NCI-H187 treated with DMSO at 0.1 percent for 48 hours (cell line): ENCODE data around the gene PLSCR4.

Source experiments
- DNase-seq: peaks from one replicate; lab custom pipeline; 2025; lab: John Stamatoyannopoulos, UW

Gene PLSCR4

DNA sequence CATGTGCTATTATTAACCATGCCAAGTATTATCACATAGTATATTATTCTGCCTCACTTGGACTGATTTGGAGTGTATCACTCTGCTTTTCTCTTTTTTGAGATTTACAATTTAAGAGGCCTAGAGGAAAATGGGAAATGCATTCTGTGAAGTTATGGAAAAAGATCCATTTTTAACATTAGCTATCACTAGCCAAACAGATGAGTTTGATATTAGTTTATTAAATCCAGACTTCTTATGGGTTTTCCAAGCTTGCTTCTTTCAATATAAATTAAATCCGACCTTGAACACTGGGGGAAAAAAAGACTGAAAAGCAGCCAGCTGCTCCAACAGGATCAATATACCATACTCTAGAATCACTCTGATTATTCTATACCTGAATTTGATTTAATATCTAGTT lies 59.9 kb downstream of the PLSCR4 start:
- no peak for DNase-seq

DNA sequence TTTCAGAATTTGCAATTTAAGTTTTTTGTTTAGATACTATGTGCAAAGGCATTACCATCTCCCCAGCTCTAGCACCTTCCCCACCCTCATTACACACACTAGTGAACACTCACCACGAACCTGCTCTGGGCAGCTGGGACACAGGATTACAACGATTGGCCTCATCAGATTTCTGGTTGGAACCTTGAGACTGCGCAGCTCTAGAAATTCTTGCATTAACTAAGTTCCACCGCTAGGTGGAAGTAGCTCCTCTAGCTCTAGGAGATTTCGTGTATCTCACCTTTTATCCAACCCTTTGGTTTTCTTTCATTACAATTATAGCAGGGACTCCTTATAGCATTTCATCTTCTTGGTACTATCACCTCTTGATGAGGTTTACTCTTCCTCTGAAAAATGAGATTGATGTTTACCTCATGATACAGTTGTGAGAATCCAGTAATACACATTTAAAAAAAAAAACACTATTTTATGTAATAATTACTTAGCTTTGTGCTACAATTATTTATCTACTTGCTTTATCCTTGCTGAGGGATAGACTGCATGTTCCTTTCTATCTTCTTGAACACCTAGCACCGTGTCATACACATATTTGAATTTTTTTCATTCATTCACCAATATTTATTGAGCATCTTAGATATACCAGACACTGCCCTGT lies 61.3 kb downstream of the PLSCR4 start:
- DNase-seq = no peak

DNA sequence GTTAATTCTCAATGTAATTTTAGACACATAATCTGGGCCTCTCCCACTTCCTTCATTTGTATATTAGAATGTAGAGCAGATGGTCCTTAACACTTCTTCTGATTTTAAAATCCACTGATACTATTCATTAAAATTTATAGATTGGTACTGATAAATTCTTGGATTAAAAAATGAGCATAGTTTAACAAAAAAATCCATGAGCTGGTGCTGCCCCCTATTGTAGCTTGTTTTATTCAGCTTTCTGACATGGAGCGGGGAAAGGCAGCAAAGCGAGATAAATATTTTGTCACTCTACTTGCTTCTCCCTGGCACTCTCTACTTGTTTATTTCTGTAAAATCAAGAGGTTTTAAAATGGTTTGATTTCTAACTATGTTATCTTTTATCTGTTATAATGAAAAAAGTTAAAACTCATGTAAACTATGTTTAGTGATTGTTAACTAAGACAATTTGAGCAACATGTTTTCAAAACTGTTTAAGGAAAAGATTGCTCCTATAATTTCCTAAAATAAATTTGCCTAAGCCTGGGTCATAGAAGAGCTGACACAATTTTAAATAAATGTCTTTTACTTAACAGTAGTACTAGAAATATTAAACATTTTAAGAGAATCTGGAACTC lies 63.5 kb downstream of the PLSCR4 start:
- DNase-seq = no peak

- no peak for DNase-seq
Observed at GRCh38 chr3:146184241-146185015, 66.5 kb downstream of the PLSCR4 start.

DNA sequence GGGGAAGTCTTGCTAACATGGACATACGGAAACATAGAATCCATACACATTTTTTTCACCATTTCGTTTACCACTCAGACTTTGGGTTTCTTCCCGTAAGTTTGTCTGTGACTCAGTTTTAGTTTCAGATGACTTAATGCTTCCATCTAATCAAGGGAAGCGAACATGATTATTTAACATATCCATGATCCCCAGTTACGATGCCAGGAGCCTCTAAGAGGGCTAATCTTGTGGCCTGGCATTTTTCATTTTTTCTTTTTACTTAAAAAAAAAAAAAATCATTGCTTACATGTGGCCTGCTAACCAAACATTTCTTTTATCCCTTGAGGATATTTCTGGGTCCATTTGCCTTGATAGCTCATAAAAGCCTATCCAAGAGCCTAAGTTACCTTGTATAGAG lies 69.7 kb downstream of the PLSCR4 start:
- no peak for DNase-seq

DNA sequence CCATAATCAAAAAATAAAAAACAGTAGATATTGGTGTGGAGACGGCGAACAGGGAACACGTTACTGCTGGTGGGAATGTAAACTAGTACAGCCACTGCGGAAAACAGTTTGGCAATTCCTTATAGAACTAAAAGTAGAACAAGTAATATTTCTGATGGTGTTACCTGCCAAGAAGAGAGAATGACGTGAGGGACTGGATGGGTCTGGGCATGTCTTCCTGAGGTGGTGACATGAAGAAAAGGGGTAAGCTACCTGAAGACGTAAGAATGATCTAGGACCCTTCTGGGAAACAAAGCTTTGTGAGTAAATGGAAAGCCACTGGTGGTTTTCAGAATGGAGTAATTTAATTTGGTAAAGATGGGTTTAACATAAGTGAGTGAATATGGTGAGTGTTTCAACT lies 70.5 kb downstream of the PLSCR4 start:
- DNase-seq = no peak

DNA sequence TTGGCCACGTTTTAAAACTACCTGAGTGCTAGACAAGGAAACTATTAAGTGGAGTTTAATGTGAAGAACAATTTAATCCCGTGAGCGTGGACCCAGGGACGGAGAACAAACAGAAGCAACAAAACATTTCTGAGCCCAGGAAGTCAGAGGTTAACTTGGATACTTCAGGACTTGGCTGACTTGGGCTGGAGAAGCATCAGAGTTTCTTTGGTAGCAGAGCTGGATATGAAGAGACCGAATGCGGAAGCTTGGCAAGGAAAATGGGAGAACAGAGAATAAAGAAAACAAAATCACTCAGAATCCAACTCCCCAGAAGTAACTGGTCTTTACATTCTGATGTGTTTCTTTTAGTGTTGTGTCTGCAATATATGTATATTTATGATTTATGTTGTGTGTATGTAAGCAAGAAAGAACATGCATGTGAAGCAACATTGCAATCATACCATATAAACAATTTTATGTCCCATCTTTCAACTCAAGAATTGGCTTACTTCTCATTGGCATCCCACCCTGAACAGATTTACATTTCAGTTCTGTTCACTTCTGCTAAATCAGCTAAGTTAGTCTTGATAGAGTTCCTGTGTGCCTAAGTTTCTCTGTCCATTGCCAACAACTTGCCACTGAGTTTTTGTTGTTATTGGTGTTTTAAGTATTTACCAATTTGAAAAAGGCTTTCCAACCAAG lies 72.8 kb downstream of the PLSCR4 start:
- no peak for DNase-seq

DNA sequence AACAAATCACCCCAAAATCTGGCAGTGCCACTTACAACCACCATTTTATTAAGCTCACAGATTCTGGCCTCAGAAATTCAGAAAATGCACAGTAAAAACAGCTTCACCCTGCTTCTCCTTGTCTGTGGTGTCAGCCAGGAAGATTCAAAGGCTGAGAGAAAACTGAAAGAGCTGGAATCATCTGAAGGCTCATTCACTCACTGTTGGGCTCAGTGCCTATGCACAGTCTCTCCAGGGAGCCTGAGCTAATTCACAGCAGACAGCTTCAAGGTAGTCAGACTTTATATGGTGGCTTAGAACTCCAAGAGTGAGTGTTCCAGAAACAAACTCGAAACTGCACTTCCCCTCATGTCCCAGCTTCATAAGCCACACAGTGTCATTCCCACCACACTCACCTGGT lies 73.4 kb downstream of the PLSCR4 start:
- DNase-seq = no peak

DNA sequence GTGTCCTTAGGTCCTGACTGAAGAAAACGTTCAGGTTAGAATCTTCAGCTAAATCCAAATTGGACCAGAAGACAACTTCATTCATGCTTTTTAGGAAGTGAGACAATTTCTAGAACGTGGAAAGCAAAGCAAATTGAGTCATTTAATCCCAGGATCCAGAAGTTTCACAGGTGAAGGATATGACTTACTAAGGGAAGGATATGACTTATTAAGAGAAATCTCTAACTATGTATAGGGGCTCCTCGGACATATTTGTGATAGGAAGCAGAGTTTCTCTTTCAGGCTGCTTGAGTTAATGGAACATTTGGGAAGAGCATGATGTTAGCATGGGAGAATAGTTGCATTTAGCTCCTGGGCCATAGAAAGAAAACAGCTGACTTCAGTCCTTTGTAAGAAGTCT lies 73.8 kb downstream of the PLSCR4 start:
- no peak for DNase-seq

DNA sequence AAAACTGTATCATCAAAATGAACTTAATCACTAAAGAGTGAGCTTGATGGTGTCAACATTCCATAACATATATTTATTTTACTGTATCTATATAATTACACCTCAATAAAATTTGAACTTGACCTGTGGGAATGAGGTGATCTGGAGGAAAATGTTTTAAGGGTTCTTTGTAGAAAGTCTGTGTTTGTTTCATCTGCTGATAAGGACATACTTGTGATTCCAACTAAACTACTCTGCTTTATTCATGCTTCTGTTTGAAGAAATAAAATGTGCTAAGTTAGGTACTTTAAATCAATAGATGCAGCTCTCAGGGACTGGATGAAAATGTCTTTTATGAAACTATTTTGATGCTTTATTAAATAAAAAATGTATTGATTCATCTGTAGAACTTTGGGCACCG lies 78.3 kb downstream of the PLSCR4 start:
- no peak for DNase-seq

DNA sequence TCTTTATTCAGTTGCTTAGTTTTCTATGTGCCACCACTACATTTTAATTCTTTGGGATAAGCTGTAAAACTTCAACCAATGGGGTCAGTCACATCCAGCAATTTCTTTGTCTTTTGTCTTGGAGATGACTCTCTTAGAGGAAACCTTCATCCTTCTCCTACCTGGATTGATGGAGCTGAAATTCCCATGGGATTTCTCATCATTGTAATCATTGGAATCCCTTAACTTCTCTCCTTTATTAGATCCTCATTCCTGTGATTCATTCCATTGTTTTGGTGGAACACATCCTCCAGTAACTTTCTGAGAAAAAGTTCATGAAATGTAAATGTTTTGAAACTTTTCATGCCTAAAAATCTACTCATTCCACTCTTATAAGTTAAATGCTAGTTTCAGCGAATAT lies 80.3 kb downstream of the PLSCR4 start:
- DNase-seq = no peak

- no peak for DNase-seq
Observed at GRCh38 chr3:146169891-146170290, 81.0 kb downstream of the PLSCR4 start.

DNA sequence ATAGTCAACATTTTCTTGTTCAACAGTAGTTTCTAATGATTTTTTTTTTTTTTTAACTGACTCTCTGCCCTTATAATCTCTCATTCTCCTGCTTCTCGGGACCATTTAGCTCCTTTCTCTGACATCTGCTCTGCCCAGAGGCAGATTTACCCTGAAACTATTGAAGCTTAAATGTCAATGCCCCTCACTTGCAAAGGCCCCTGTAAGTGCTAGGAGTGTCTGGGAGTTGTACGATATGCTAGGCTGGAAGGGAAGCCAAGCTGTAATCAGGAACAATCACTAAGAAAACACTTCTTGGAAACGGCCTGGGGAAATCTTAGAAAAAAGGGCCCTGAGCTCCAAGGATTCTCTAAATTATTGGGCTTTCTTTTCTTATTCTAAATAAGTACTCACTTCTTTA lies 84.1 kb downstream of the PLSCR4 start:
- no peak for DNase-seq

- DNase-seq = no peak
Observed at GRCh38 chr3:146166415-146166821, 84.5 kb downstream of the PLSCR4 start.

DNA sequence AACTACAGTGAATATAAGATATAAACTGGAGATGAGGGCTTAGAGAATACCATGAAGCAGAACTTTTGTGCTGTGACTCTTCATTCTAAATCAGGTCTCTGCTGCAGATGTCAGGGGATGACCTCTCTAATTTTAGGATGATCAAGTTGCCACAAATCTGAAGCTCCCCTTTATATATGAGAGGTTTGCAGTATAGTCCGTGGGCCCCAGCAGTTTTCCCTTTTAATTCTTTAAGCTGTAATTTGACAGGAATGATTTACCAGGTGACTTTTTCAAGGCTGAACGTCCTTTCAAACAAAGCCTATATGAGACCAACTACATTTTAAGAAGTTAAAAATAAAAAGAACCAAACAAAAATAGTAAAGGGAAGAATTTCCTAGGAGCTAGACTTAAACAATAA lies 85.0 kb downstream of the PLSCR4 start:
- DNase-seq = no peak

- no peak for DNase-seq
Observed at GRCh38 chr3:146164971-146165769, 85.7 kb downstream of the PLSCR4 start.

DNA sequence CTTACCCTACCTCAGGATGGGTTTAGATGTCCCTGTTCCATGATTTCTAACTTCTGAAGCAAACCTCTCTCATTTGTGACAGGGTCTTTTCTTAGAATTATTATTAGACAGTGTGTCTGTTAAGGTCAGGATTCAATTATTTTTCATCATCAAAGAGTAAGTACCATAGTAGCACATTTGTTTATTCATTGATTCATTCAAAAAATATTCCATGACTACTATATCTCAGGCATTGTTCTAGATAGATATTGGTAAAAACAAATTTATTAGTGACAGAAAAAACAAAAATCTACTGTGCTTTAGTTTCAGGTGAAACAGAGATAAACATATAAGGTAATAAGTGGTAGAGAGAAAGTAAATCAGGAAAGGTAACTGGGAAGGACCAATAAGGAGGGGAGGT lies 86.4 kb downstream of the PLSCR4 start:
- no peak for DNase-seq

GRCh38 chr3:146164071-146164470 lies 86.8 kb downstream of the PLSCR4 start:
- DNase-seq = no peak

DNA sequence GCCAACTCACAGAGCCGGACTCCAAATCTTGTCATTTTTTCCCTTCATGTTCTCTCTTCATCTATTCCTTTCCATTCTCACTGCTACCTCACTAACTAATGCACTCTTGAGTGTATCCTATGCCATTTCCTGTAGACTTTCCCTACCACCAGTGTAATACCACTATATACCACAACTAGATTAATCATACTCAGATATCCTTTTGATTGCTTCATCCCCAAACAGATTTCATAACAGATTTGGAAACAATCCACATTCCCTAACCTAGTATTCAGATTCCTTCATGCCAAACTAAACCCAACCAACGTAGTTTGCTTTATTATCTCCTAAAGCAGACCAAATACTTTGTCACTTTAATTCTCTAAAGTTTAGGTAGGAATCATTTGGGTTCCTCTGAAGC lies 87.3 kb downstream of the PLSCR4 start:
- DNase-seq = no peak

- no peak for DNase-seq
Observed at GRCh38 chr3:146162561-146162960, 88.3 kb downstream of the PLSCR4 start.

DNA sequence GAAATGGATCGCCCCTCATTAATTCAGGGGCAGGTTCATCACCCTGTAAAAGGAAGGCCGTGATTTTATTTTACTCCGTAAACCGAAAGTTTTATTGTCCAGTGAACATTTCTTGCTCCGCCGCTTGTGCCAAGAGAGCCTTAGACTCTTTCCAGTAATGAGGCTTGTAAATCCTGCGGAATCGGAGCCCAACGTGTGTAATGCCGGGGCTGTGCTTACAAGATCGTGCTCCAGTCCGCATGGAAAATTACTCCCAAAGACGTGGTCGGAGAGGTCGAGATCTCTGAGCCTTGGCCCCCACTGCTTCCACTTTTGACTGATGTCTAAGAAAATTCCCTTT lies 89.3 kb downstream of the PLSCR4 start:
- DNase-seq = no peak
